GM15510 (cell line): Measurements from ENCODE around the gene LEMD3.
A peak's percentile ranks its signal among the peaks of the same experiment; 100 is the strongest.

Experiments
- POLR2A ChIP-seq: IDR thresholded peaks from 3 replicates; pipeline ENCODE4 v1.6.1; 2011; ENCODE audit warnings: borderline replicate concordance; ENCODE audit not compliant: insufficient read length; ENCODE audit errors: extremely low read depth

The LEMD3 gene

GRCh38 chr12:65155784-65156183 is 13.6 kb upstream of the LEMD3 start:
- TF ChIP-seq POLR2A, result no peak

GRCh38 chr12:65156366-65156841 is 13.0 kb upstream of the LEMD3 start:
- no peak for TF ChIP-seq POLR2A

- TF ChIP-seq POLR2A, result no peak
Measured at GRCh38 chr12:65157091-65157490, 12.3 kb upstream of the LEMD3 start.

- TF ChIP-seq POLR2A, result no peak
Measured at GRCh38 chr12:65162609-65163008, 6.8 kb upstream of the LEMD3 start.

- no peak for TF ChIP-seq POLR2A
Measured at GRCh38 chr12:65164244-65164643, 5.1 kb upstream of the LEMD3 start.

GRCh38 chr12:65164774-65165173 is 4.6 kb upstream of the LEMD3 start:
- no peak for TF ChIP-seq POLR2A

- TF ChIP-seq POLR2A, result no peak
Measured at GRCh38 chr12:65168681-65169319, 583 bp upstream of the LEMD3 start.

GRCh38 chr12:65170209-65170881 is 962 bp downstream of the LEMD3 start:
- peak; percentile 42 for TF ChIP-seq POLR2A

- TF ChIP-seq POLR2A, result no peak
Measured at GRCh38 chr12:65171073-65171472, 1.7 kb downstream of the LEMD3 start.

- no peak for TF ChIP-seq POLR2A
Measured at GRCh38 chr12:65171870-65172269, 2.5 kb downstream of the LEMD3 start.

- TF ChIP-seq POLR2A, result no peak
Measured at GRCh38 chr12:65175385-65175784, 6.0 kb downstream of the LEMD3 start.

GRCh38 chr12:65182012-65182739 is 12.8 kb downstream of the LEMD3 start:
- no peak for TF ChIP-seq POLR2A

GRCh38 chr12:65184176-65184857 is 14.9 kb downstream of the LEMD3 start:
- TF ChIP-seq POLR2A, result no peak

- no peak for TF ChIP-seq POLR2A
Measured at GRCh38 chr12:65184858-65185229, 15.5 kb downstream of the LEMD3 start.

GRCh38 chr12:65187665-65188064 is 18.3 kb downstream of the LEMD3 start:
- TF ChIP-seq POLR2A, result no peak
